A549 (cell line): Measurements from ENCODE around the gene TIGD2. TPM values are rescaled to one million over a fixed set of nuclear protein-coding genes. Genes with fewer than 3 reads are reported as not detected.

ENCODE experiments used
- ATAC-seq, 2 experiments: fragments of 200-7000 bp in 1 of 2; fragments of >200 bp in 1 of 2; cut with Nextera tagmentation in 1 of 2; cut with Tn5 transposase in 1 of 2; 3 replicates each; pipeline versions ENCODE4 v1.8.0 to v1.9.1; 2018 to 2020; ENCODE audit warnings: mild to moderate bottlenecking in 1 of 2, moderate library complexity in 1 of 2
- CTCF ChIA-PET: fragments of 300-600 bp; sonication (Branson Sonifier 250); formaldehyde crosslinking; extraction: SDS; loops from one replicate; lab custom pipeline; 2021; ENCODE audit warnings: antibody characterized with exemption, inconsistent platforms; lab: Yijun Ruan, JAX
- POLR2A ChIA-PET: fragments of 350-600 bp; formaldehyde crosslinking; extraction: SDS; loops from one replicate; lab custom pipeline; 2021; ENCODE audit warnings: antibody characterized with exemption, inconsistent platforms; lab: Yijun Ruan, JAX
- DNase-seq, 2 experiments: peaks; one replicate each; pipeline versions ENCODE4 v3.0.0 to v3.0.0-alpha.2; 2011 to 2016; ENCODE audit warnings: low read depth in 1 of 2, low spot score in 1 of 2
- FAIRE-seq: peaks from 2 replicates; lab custom pipeline; 2011; peaks lifted over from hg19 to GRCh38; lab: Jason Lieb, UNC
- H3K27ac ChIP-seq, 2 experiments: fragments of >200 bp; sonication (Bioruptor Twin); formaldehyde crosslinking; 3 replicates each; pipeline ENCODE4 v1.5.1; 2016 to 2017
- H3K4me1 ChIP-seq: fragments of >200 bp; sonication (Bioruptor Twin); formaldehyde crosslinking; 3 replicates; pipeline ENCODE4 v1.6.1; 2016
- H3K4me2 ChIP-seq: fragments of >200 bp; sonication (Bioruptor Twin); formaldehyde crosslinking; 3 replicates; pipeline ENCODE4 v1.6.1; 2016
- H3K4me3 ChIP-seq: fragments of >200 bp; sonication (Bioruptor Twin); formaldehyde crosslinking; 3 replicates; pipeline ENCODE4 v1.5.1; 2016
- H3K9me3 ChIP-seq: fragments of >200 bp; sonication (Bioruptor Twin); formaldehyde crosslinking; 3 replicates; pipeline ENCODE4 v1.6.1; 2016
- BHLHE40 ChIP-seq: IDR thresholded peaks from 2 replicates; pipeline ENCODE4 v1.6.1; 2012; ENCODE audit warnings: low read depth, low read length, inconsistent platforms
- CBX8 ChIP-seq: fragments of 200-600 bp; sonication (generic); IDR thresholded peaks from 2 replicates; pipeline ENCODE4 v1.6.1; 2016
- CEBPB ChIP-seq, 2 experiments: fragments of >200 bp in 1 of 2; sonication (Bioruptor Twin) in 1 of 2; formaldehyde crosslinking in 1 of 2; IDR thresholded peaks; 2 replicates each; pipeline ENCODE4 v1.6.1; 2012 to 2016
- EHMT2 ChIP-seq: fragments of 200-600 bp; sonication (generic); IDR thresholded peaks from 2 replicates; pipeline ENCODE4 v1.6.1; 2016; ENCODE audit warnings: antibody characterized with exemption, low read depth, mild to moderate bottlenecking, moderate library complexity
- ELK1 ChIP-seq: fragments of 150-350 bp; IDR thresholded peaks from 2 replicates; pipeline ENCODE4 v1.6.1; 2014; ENCODE audit warnings: low read depth, mild to moderate bottlenecking, low read length
- EP300 ChIP-seq, 2 experiments: fragments of >200 bp; sonication (Bioruptor Twin); formaldehyde crosslinking; IDR thresholded peaks; 2 replicates in 1 of 2; 3 replicates in 1 of 2; pipeline ENCODE4 v1.6.1; 2016 to 2017
- FOSB ChIP-seq: fragments of 250-450 bp; sonication (Bioruptor Pico); IDR thresholded peaks from 2 replicates; pipeline ENCODE4 v1.5.0; 2020; ENCODE audit warnings: mild to moderate bottlenecking, moderate library complexity
- FOSL2 ChIP-seq, 2 experiments: fragments of 450-650 bp in 1 of 2; fragments of >200 bp in 1 of 2; sonication (Bioruptor Twin) in 1 of 2; formaldehyde crosslinking; IDR thresholded peaks; 2 replicates each; pipeline versions ENCODE4 v1.5.0 to v1.6.1; 2016 to 2020; ENCODE audit warnings: mild to moderate bottlenecking in 1 of 2, moderate library complexity in 1 of 2
- FOXS1 ChIP-seq: fragments of 250-450 bp; sonication (Bioruptor Pico); IDR thresholded peaks from 2 replicates; pipeline ENCODE4 v1.5.0; 2020; ENCODE audit warnings: mild to moderate bottlenecking, moderate library complexity
- GATA3 ChIP-seq: IDR thresholded peaks from 2 replicates; pipeline ENCODE4 v1.6.1; 2012; ENCODE audit warnings: borderline replicate concordance
- HDAC2 ChIP-seq: fragments of 200-600 bp; sonication (generic); IDR thresholded peaks from 2 replicates; pipeline ENCODE4 v1.6.1; 2016
- KDM5A ChIP-seq: fragments of 200-600 bp; sonication (generic); IDR thresholded peaks from 2 replicates; pipeline ENCODE4 v1.6.1; 2016; ENCODE audit warnings: antibody characterized with exemption, mild to moderate bottlenecking
- MAFK ChIP-seq: fragments of 450-650 bp; IDR thresholded peaks from 2 replicates; pipeline ENCODE4 v1.6.1; 2014; ENCODE audit not compliant: partially characterized antibody
- MAX ChIP-seq: IDR thresholded peaks from 2 replicates; pipeline ENCODE4 v1.6.1; 2012
- POLR2A ChIP-seq: IDR thresholded peaks from 2 replicates; pipeline ENCODE4 v1.6.1; 2012; ENCODE audit warnings: mild to moderate bottlenecking, low read length
- POLR2AphosphoS2 ChIP-seq: conservative IDR thresholded peaks from 2 replicates; pipeline ENCODE4 v1.6.1; 2012; ENCODE audit warnings: low read length, improper control_type of control experiment, inconsistent platforms
- RCOR1 ChIP-seq: fragments of 150-350 bp; IDR thresholded peaks from 2 replicates; pipeline ENCODE4 v1.6.1; 2014; ENCODE audit warnings: antibody characterized with exemption, low read length, low read depth
- USF2 ChIP-seq: fragments of 450-650 bp; IDR thresholded peaks from 2 replicates; pipeline ENCODE4 v1.6.1; 2014; ENCODE audit warnings: antibody characterized with exemption
- ZNF302 ChIP-seq: fragments of 250-450 bp; sonication (Bioruptor Pico); IDR thresholded peaks from 2 replicates; pipeline ENCODE4 v1.9.0; 2021; ENCODE audit warnings: inconsistent platforms, mild to moderate bottlenecking, moderate library complexity
- WGBS: methylation state at CpG from one replicate; pipeline ENCODE4 v1.1.6; 2017; ENCODE audit errors: missing lambda C conversion rate; 5-methylcytosine and 5-hydroxymethylcytosine counted together
- polyA plus RNA-seq, 4 experiments: library from polyadenylated mRNA; depleted of rRNA in 3 of 4; stranded (reverse); fragments of >200 nt; fragmentation: RNase III in 1 of 4; extraction: RNeasy Plus Mini Kit Qiagen cat#74134 plus additional on column Dnase treatment in 1 of 4; gene quantifications; 2 replicates in 3 of 4; 3 replicates in 1 of 4; pipeline ENCODE4 v1.2.3, GENCODE V29; 2011 to 2017

TIGD2 gene
- polyA plus RNA-seq, 2 of the 4 experiments (the other 2 are of a cell fraction) = 6.6 to 10.7 TPM

GRCh38 chr4:89125901-89126782 is 14.8 kb downstream of the TIGD2 start:
- no peak for ATAC-seq
- TF ChIP-seq RCOR1 (no peak), POLR2AphosphoS2 (no peak), HDAC2 (no peak), CBX8 (no peak), KDM5A (no peak), MAFK (peak; percentile 80), ZNF302 (no peak), GATA3 (no peak)
- TF ChIP-seq, all 56 proteins: peak for 1
- POLR2A ChIA-PET = interaction anchor here (1.0 kb wide), 1 partner anchor 9 kb away, joined by 4 read pairs; no protein-coding TSS in a partner anchor
- peak overlapping the region; percentile 37 to 40; a peak in 3 of 6 replicates for H3K27ac ChIP-seq
- H3K9me3 ChIP-seq = no peaks in the 10 kb centered on the region
- 81% methylated on average over 3 of the region's 3 CpGs for WGBS
- peaks cover 77% of the 10 kb centered on the region for H3K4me1 ChIP-seq
- CTCF ChIA-PET = interaction anchor here (1.5 kb wide), 1 partner anchor 15 kb away, joined by 3 read pairs; no protein-coding TSS in a partner anchor
- no peak overlapping the region for H3K4me3 ChIP-seq
- FAIRE-seq = no peak
- DNase-seq = no peak
- H3K4me2 ChIP-seq = 0 out of 3 replicates have a peak overlapping the region, but pooled peaks have one; percentile 15

GRCh38 chr4:89129080-89129640 is 17.8 kb downstream of the TIGD2 start:
- POLR2A ChIA-PET = interaction anchor here (1.2 kb wide), 1 partner anchor 19 kb away, joined by 3 read pairs; no protein-coding TSS in a partner anchor
- Histone ChIP-seq H3K9me3 (no peaks in the 10 kb centered on the region), H3K4me3 (no peak overlapping the region), H3K4me2 (peak overlapping the region; percentile 45), H3K27ac (peak overlapping the region; percentile 40 to 61; a peak in 3 of 6 replicates), H3K4me1 (peaks cover 53% of the 10 kb centered on the region)
- no peak for FAIRE-seq
- WGBS = 0% methylated on average over 1 of the region's 1 CpG
- peak in 1 of 2 experiments; percentile 77; a peak in 3 of 6 replicates for ATAC-seq
- TF ChIP-seq FOSL2 (IDR thresholded peaks at IDR 0.05) = no peak
- TF ChIP-seq FOSL2 (CRISPR knock-in tag; IDR thresholded peaks at IDR 0.05) = peak; percentile 36; the same call in 1 of the 2 replicates
- peak in 1 of 2 experiments; percentile 53; a peak in 1 of 4 replicates for TF ChIP-seq CEBPB (IDR thresholded peaks at IDR 0.05)
- TF ChIP-seq EHMT2 = no peak
- TF ChIP-seq MAX = peak; percentile 35; the same call in 1 of the 2 replicates
- TF ChIP-seq GATA3 = peak; percentile 80; the same call in 1 of the 2 replicates
- no peak for TF ChIP-seq FOXS1 (CRISPR knock-in tag)
- TF ChIP-seq EP300 (IDR thresholded peaks at IDR 0.05) = peak in 1 of 2 experiments; percentile 35; a peak in 1 of 5 replicates
- DNase-seq = peak in 1 of 2 experiments; percentile 54
- CTCF ChIA-PET = no interaction called here

- FAIRE-seq (no peak), ATAC-seq (peak; percentile 70 to 75), DNase-seq (peak in 1 of 2 experiments; percentile 40)
- POLR2A ChIA-PET = interaction anchor here (1.0 to 1.1 kb wide), 2 partner anchors 9 to 11 kb away, joined by 3 to 4 read pairs; no protein-coding TSS in a partner anchor
- no peaks in the 10 kb centered on the region for H3K9me3 ChIP-seq
- no peak for TF ChIP-seq POLR2A
- no peak for TF ChIP-seq BHLHE40
- peak; percentile 43; the same call in 1 of the 2 replicates for TF ChIP-seq USF2
- peak; percentile 26 to 54; a peak in 1 of 4 replicates for TF ChIP-seq CEBPB (IDR thresholded peaks at IDR 0.05)
- no peak for TF ChIP-seq FOSL2 (IDR thresholded peaks at IDR 0.05)
- TF ChIP-seq FOSL2 (CRISPR knock-in tag; IDR thresholded peaks at IDR 0.05) = peak; percentile 21; the same call in 1 of the 2 replicates
- no peak for TF ChIP-seq ELK1
- TF ChIP-seq FOSB = no peak
- H3K4me1 ChIP-seq = peaks cover 37% of the 10 kb centered on the region
- peak overlapping the region; percentile 49 for H3K4me2 ChIP-seq
- no peak overlapping the region for H3K4me3 ChIP-seq
- 60% methylated on average over 4 of the region's 4 CpGs for WGBS
- H3K27ac ChIP-seq = peak overlapping the region; percentile 52 to 56; a peak in 4 of 6 replicates
- CTCF ChIA-PET = interaction anchor here (0.6 to 1.1 kb wide), 2 partner anchors 24 to 677 kb away, joined by 3 to 4 read pairs; no protein-coding TSS in a partner anchor
These were observed 23.5 kb downstream of the TIGD2 start for GRCh38 chr4:89134775-89135319.
